Measurements from ENCODE around the gene FAM171A2.

GRCh38 chr17:44362949-44363612 is 572 bp downstream of the FAM171A2 start:
- TF ChIP-seq EZH2 (IDR thresholded peaks at IDR 0.05) (no peak), EZH2phosphoT487 (IDR thresholded peaks at IDR 0.05) (no peak)
- TF ChIP-seq, protein P1, sequence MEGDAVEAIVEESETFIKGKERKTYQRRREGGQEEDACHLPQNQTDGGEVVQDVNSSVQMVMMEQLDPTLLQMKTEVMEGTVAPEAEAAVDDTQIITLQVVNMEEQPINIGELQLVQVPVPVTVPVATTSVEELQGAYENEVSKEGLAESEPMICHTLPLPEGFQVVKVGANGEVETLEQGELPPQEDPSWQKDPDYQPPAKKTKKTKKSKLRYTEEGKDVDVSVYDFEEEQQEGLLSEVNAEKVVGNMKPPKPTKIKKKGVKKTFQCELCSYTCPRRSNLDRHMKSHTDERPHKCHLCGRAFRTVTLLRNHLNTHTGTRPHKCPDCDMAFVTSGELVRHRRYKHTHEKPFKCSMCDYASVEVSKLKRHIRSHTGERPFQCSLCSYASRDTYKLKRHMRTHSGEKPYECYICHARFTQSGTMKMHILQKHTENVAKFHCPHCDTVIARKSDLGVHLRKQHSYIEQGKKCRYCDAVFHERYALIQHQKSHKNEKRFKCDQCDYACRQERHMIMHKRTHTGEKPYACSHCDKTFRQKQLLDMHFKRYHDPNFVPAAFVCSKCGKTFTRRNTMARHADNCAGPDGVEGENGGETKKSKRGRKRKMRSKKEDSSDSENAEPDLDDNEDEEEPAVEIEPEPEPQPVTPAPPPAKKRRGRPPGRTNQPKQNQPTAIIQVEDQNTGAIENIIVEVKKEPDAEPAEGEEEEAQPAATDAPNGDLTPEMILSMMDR (IDR thresholded peaks at IDR 0.05): no peak
